Keratinocyte (primary cell): ENCODE measurements around the gene PLAAT1. TPM values are rescaled to one million over a fixed set of nuclear protein-coding genes. Genes with fewer than 3 reads are reported as not detected.

ENCODE experiments used
- DNase-seq: peaks from one replicate; pipeline ENCODE4 v3.0.0-alpha.2; 2011; ENCODE audit warnings: low read depth, missing footprints, low spot score
- FAIRE-seq: peaks from 2 replicates; lab custom pipeline; 2011; peaks lifted over from hg19 to GRCh38; lab: Jason Lieb, UNC
- H2AFZ ChIP-seq: 2 replicates; pipeline ENCODE4 v1.6.0; 2012; ENCODE audit warnings: low read length, control low read depth, inconsistent platforms; ENCODE audit not compliant: control insufficient read depth
- H3K27ac ChIP-seq: 2 replicates; pipeline ENCODE4 v1.5.1; 2011; ENCODE audit warnings: low read length; ENCODE audit not compliant: control insufficient read depth, insufficient read depth
- H3K27me3 ChIP-seq: 3 replicates; pipeline ENCODE4 v1.6.0; 2011; ENCODE audit warnings: low read length; ENCODE audit not compliant: control insufficient read depth, insufficient read depth; ENCODE audit errors: extremely low read depth
- H3K36me3 ChIP-seq, 2 experiments: 2 replicates in 1 of 2; 3 replicates in 1 of 2; pipeline ENCODE4 v1.5.1; 2011; ENCODE audit warnings: low read length in 2 of 2, mild to moderate bottlenecking in 1 of 2; ENCODE audit not compliant: control insufficient read depth in 2 of 2, insufficient read depth in 2 of 2; ENCODE audit errors: extremely low read depth in 1 of 2
- H3K4me1 ChIP-seq: 3 replicates; pipeline ENCODE4 v1.5.1; 2011; ENCODE audit warnings: low read length; ENCODE audit not compliant: control insufficient read depth, insufficient read depth; ENCODE audit errors: extremely low read depth
- H3K4me2 ChIP-seq: 3 replicates; pipeline ENCODE4 v1.6.0; 2011; ENCODE audit warnings: low read depth, low read length; ENCODE audit not compliant: control insufficient read depth, insufficient read depth; ENCODE audit errors: extremely low read depth
- H3K4me3 ChIP-seq, 3 experiments: fragments of 200-600 bp in 1 of 3; sonication (generic) in 1 of 3; 2 replicates in 2 of 3; 3 replicates in 1 of 3; pipeline ENCODE4 v1.5.1; 2011 to 2016; ENCODE audit warnings: low read length in 3 of 3, mild to moderate bottlenecking in 3 of 3, control low read depth in 2 of 3, inconsistent platforms in 1 of 3, low read depth in 1 of 3, mixed read lengths in 1 of 3, mixed run types in 1 of 3, moderate library complexity in 1 of 3; ENCODE audit not compliant: control insufficient read depth in 2 of 3, insufficient read depth in 2 of 3; ENCODE audit errors: extremely low read depth in 1 of 3
- H3K79me2 ChIP-seq: 2 replicates; pipeline ENCODE4 v1.6.0; 2012; ENCODE audit warnings: low read length; ENCODE audit not compliant: control insufficient read depth, insufficient read depth
- H3K9ac ChIP-seq: 3 replicates; pipeline ENCODE4 v1.6.0; 2011; ENCODE audit warnings: low read length; ENCODE audit not compliant: control insufficient read depth, insufficient read depth; ENCODE audit errors: extremely low read depth
- H3K9me1 ChIP-seq: 3 replicates; pipeline ENCODE4 v1.6.0; 2011; ENCODE audit warnings: low read length; ENCODE audit not compliant: control insufficient read depth, insufficient read depth; ENCODE audit errors: extremely low read depth
- H3K9me3 ChIP-seq: 2 replicates; pipeline ENCODE4 v1.5.1; 2012; ENCODE audit warnings: low read depth, low read length; ENCODE audit not compliant: control insufficient read depth
- H4K20me1 ChIP-seq: 3 replicates; pipeline ENCODE4 v1.6.0; 2011; ENCODE audit warnings: low read length; ENCODE audit not compliant: control insufficient read depth, insufficient read depth; ENCODE audit errors: extremely low read depth
- EZH2 ChIP-seq: IDR thresholded peaks from one replicate; pipeline ENCODE4 v1.6.1; 2012; ENCODE audit warnings: inconsistent platforms, mild to moderate bottlenecking, low read length, moderate library complexity
- dilution Hi-C: fragments of 300-500 bp; cut with MboI; formaldehyde crosslinking; loops from one replicate; pipeline ENCODE4 v1.7.0; 2020; ENCODE audit warnings: low sequenced_read_pairs; ENCODE audit not compliant: extremely low pct_ligation_motif_present
- polyA plus RNA-seq, 5 experiments: library from polyadenylated mRNA; depleted of rRNA in 3 of 5; stranded (reverse) in 3 of 5; stranded (forward) in 1 of 5; unstranded in 1 of 5; fragments of >200 nt; gene quantifications; 1 replicate in 1 of 5; 2 replicates in 3 of 5; 3 replicates in 1 of 5; pipeline versions ENCODE4 v1.2.1 to v1.2.3, GENCODE V29; 2011 to 2012; ENCODE audit warnings: missing spikeins in 2 of 5, low read depth in 1 of 5, low replicate concordance in 1 of 5
- TF ChIP-seq, protein P1 (sequence below), 3 experiments: IDR thresholded peaks in 1 of 3; conservative IDR thresholded peaks in 1 of 3; optimal IDR thresholded peaks in 1 of 3; 2 replicates in 2 of 3; 3 replicates in 1 of 3; pipeline versions ENCODE3 to v1.5.1; 2011; ENCODE audit warnings: low read length in 3 of 3, mild to moderate bottlenecking in 3 of 3, moderate library complexity in 2 of 3, control low read depth in 1 of 3, inconsistent platforms in 1 of 3; ENCODE audit not compliant: insufficient read depth in 2 of 3; ENCODE audit errors: extremely low read depth in 1 of 3

The PLAAT1 gene
- polyA plus RNA-seq, 1 donor (not counting 4 experiments of a cell fraction or from before 2014, with no cell fraction given), result 0.55 TPM

DNA sequence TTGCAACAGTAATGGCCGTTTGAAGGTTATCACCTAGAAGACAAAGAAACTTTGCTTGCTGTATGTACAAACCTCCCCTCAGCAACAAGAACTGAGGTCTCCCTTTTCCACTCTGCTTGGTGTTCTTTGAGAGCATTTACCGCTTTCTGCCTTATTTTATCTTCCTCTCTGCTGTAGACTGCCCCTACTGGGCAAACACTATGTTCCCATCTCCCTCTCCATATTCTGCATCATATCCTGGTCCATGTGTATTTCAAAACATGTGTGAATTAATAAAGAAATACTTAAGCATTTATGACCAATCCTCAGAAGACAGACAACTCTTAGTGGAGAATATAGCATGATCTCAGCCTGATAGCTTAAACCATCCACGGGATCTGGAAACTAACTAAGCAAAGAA lies 73.1 kb downstream of the PLAAT1 start:
- TF ChIP-seq, protein P1, sequence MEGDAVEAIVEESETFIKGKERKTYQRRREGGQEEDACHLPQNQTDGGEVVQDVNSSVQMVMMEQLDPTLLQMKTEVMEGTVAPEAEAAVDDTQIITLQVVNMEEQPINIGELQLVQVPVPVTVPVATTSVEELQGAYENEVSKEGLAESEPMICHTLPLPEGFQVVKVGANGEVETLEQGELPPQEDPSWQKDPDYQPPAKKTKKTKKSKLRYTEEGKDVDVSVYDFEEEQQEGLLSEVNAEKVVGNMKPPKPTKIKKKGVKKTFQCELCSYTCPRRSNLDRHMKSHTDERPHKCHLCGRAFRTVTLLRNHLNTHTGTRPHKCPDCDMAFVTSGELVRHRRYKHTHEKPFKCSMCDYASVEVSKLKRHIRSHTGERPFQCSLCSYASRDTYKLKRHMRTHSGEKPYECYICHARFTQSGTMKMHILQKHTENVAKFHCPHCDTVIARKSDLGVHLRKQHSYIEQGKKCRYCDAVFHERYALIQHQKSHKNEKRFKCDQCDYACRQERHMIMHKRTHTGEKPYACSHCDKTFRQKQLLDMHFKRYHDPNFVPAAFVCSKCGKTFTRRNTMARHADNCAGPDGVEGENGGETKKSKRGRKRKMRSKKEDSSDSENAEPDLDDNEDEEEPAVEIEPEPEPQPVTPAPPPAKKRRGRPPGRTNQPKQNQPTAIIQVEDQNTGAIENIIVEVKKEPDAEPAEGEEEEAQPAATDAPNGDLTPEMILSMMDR (optimal IDR thresholded peaks at IDR 0.05 in 1 of 3, IDR thresholded peaks at IDR 0.05 in 1 of 3, conservative IDR thresholded peaks at IDR 0.05 in 1 of 3; ENCODE audit: extremely low read depth in 1 of 3, insufficient read depth in 2 of 3, low read length in 3 of 3), result peak in 1 of 3 experiments; percentile 2
- no peak for TF ChIP-seq EZH2
- no peaks in the 10 kb centered on the region for H3K9me3 ChIP-seq
- no peak for FAIRE-seq

DNA sequence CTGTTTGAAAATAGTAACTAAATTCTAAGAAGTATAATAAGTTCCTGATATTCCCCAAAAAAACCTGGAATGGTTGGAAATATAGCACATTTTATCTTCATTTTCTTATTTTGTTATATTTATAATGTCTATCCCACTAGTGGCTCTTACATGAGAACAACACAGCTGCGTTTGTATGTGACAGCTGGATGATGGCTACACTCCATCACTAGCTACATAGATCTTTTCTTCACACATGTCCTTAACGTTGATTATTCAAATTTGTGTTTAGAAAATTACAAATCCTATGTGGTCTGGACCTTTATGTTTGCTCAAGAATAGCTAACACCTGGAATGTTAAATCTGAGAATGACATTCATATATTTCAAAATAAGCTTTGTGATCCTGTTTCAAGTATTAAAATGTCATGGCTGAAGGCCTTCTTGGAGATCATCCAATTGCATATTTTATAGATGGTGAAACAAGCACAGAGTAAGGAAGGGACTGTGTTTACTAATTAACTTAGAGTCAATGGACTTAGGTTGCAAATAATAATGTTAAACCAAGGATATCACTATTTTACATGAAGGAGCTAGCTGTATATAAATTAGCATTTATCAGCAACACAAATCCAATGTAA lies 76.8 kb downstream of the PLAAT1 start:
- no peaks in the 10 kb centered on the region for H3K4me1 ChIP-seq
- H3K36me3 ChIP-seq, result no peaks in the 10 kb centered on the region
- no peaks in the 10 kb centered on the region for H4K20me1 ChIP-seq
- no peaks in the 10 kb centered on the region for H3K9me1 ChIP-seq
- dilution Hi-C loops, result no loop called here
- no peak for FAIRE-seq
- no peak overlapping the region for H3K4me3 ChIP-seq
- no peaks in the 10 kb centered on the region for H3K27me3 ChIP-seq
- no peaks in the 10 kb centered on the region for H3K9me3 ChIP-seq
- no peak overlapping the region for H3K4me2 ChIP-seq
- DNase-seq, result no peak
- TF ChIP-seq, protein P1 (optimal IDR thresholded peaks at IDR 0.05 in 1 of 3, IDR thresholded peaks at IDR 0.05 in 1 of 3, conservative IDR thresholded peaks at IDR 0.05 in 1 of 3; ENCODE audit: extremely low read depth in 1 of 3, insufficient read depth in 2 of 3, low read length in 3 of 3), result no peak
- no peak for TF ChIP-seq EZH2
- H3K9ac ChIP-seq, result no peak overlapping the region
- H3K27ac ChIP-seq, result no peak overlapping the region
- no peak overlapping the region for H2AFZ ChIP-seq
- H3K79me2 ChIP-seq, result no peaks in the 10 kb centered on the region

More for the DNA sequence above, 73.1 kb downstream of the PLAAT1 start:
- Histone ChIP-seq H3K79me2 (no peaks in the 10 kb centered on the region), H3K4me1 (no peaks in the 10 kb centered on the region), H3K9me1 (no peaks in the 10 kb centered on the region), H3K27ac (no peak overlapping the region), H3K4me3 (no peak overlapping the region), H3K36me3 (no peaks in the 10 kb centered on the region), H3K9ac (no peak overlapping the region), H4K20me1 (no peaks in the 10 kb centered on the region), H3K27me3 (no peaks in the 10 kb centered on the region), H3K4me2 (no peak overlapping the region), H2AFZ (no peak overlapping the region)
- dilution Hi-C loops, result no loop called here
- no peak for DNase-seq

Other genes with a start within 250 kb of the PLAAT1 start
- not detected in 3 replicates for gene ATP13A5, start 137.5 kb downstream of the PLAAT1 start, polyA plus RNA-seq